Measurements from ENCODE around the gene CAST.

- TF ChIP-seq CTCF (IDR thresholded peaks at IDR 0.05; ENCODE audit: insufficient read depth, low read depth, low read length) = no peak
- TF ChIP-seq EZH2 (IDR thresholded peaks at IDR 0.05; ENCODE audit: insufficient read depth, low read length) = no peak
Measured at GRCh38 chr5:96702503-96703383, 40.6 kb downstream of the CAST start.

Data from astrocyte (in vitro differentiated cells and primary cell).